WTC11 (cell line): ENCODE data around the gene HGS.

ENCODE experiments used
- ATF1 ChIP-seq: sonication (generic); formaldehyde crosslinking; IDR thresholded peaks from 2 replicates; pipeline ENCODE4 v1.8.1; 2023; ENCODE audit warnings: mild to moderate bottlenecking, moderate library complexity, missing genetic modification reagents
- ATF2 ChIP-seq: sonication (generic); formaldehyde crosslinking; IDR thresholded peaks from 2 replicates; pipeline ENCODE4 v1.8.1; 2022; ENCODE audit warnings: low read depth, missing genetic modification reagents, borderline replicate concordance
- FOXK1 ChIP-seq: sonication (generic); formaldehyde crosslinking; IDR thresholded peaks from 2 replicates; pipeline ENCODE4 v1.8.0; 2022; ENCODE audit warnings: mild to moderate bottlenecking, moderate library complexity, missing genetic modification reagents
- GABPB1 ChIP-seq: sonication (generic); formaldehyde crosslinking; IDR thresholded peaks from 2 replicates; pipeline ENCODE4 v1.8.1; 2023; ENCODE audit warnings: mild to moderate bottlenecking, missing genetic modification reagents
- MAX ChIP-seq: sonication (generic); formaldehyde crosslinking; IDR thresholded peaks from 2 replicates; pipeline ENCODE4 v1.8.0; 2022; ENCODE audit warnings: mild to moderate bottlenecking, missing genetic modification reagents
- TCF7 ChIP-seq: sonication (generic); formaldehyde crosslinking; IDR thresholded peaks from 2 replicates; pipeline ENCODE4 v1.8.0; 2022; ENCODE audit warnings: mild to moderate bottlenecking, low read depth, missing genetic modification reagents, moderate library complexity
- TF ChIP-seq, protein P1 (sequence below): fragments of 200-600 bp; IDR thresholded peaks from 2 replicates; pipeline ENCODE4 v1.8.0; 2022; ENCODE audit warnings: antibody characterized with exemption

DNA sequence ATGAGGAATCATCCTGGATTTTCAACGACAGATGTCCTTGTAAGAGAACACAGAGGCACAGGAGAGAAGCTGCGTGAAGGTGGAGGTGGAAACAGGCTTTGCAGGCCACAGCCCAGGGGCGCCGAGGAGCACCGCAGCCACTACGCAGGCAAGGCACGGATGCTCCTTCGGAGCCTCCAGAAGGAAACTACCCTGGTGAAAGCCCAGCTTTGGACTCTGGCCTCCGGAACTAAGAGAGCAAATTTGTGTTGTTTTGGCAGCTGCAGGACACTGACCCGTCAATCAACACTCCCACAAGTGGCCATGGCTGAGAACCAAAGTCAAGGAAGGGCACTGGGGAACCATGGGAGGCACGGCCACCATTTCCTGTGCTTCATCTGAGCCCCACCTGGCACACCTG, 3.7 kb upstream of the HGS start:
- TF ChIP-seq, protein P1, sequence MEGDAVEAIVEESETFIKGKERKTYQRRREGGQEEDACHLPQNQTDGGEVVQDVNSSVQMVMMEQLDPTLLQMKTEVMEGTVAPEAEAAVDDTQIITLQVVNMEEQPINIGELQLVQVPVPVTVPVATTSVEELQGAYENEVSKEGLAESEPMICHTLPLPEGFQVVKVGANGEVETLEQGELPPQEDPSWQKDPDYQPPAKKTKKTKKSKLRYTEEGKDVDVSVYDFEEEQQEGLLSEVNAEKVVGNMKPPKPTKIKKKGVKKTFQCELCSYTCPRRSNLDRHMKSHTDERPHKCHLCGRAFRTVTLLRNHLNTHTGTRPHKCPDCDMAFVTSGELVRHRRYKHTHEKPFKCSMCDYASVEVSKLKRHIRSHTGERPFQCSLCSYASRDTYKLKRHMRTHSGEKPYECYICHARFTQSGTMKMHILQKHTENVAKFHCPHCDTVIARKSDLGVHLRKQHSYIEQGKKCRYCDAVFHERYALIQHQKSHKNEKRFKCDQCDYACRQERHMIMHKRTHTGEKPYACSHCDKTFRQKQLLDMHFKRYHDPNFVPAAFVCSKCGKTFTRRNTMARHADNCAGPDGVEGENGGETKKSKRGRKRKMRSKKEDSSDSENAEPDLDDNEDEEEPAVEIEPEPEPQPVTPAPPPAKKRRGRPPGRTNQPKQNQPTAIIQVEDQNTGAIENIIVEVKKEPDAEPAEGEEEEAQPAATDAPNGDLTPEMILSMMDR: no peak
- TF ChIP-seq ATF1 (no peak), TCF7 (CRISPR knock-in tag) (no peak), GABPB1 (CRISPR knock-in tag) (no peak), FOXK1 (CRISPR knock-in tag) (no peak), ATF2 (CRISPR knock-in tag) (no peak), MAX (no peak)
